ENCODE data around the gene TPRN.

GRCh38 chr9:137218212-137218753, 17.7 kb upstream of the TPRN start:
- TF ChIP-seq, protein P1, sequence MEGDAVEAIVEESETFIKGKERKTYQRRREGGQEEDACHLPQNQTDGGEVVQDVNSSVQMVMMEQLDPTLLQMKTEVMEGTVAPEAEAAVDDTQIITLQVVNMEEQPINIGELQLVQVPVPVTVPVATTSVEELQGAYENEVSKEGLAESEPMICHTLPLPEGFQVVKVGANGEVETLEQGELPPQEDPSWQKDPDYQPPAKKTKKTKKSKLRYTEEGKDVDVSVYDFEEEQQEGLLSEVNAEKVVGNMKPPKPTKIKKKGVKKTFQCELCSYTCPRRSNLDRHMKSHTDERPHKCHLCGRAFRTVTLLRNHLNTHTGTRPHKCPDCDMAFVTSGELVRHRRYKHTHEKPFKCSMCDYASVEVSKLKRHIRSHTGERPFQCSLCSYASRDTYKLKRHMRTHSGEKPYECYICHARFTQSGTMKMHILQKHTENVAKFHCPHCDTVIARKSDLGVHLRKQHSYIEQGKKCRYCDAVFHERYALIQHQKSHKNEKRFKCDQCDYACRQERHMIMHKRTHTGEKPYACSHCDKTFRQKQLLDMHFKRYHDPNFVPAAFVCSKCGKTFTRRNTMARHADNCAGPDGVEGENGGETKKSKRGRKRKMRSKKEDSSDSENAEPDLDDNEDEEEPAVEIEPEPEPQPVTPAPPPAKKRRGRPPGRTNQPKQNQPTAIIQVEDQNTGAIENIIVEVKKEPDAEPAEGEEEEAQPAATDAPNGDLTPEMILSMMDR (IDR thresholded peaks at IDR 0.05; ENCODE audit: insufficient read depth, low read length, poor library complexity, severe bottlenecking): no peak
- no peak for TF ChIP-seq EZH2phosphoT487 (conservative IDR thresholded peaks at IDR 0.05; ENCODE audit: low read length)
